ENCODE data around the gene LZTR1. TPM values are rescaled to one million over a fixed set of nuclear protein-coding genes. Genes with fewer than 3 reads are reported as not detected.

Gene LZTR1
- total and polyA plus RNA-seq, 2 experiments from 2014 or later = 41.3 to 50.4 TPM

- Histone ChIP-seq H3K27ac (no peak overlapping the region), H3K9me3 (ENCODE audit: low read depth) (no peaks in the 10 kb centered on the region), H3K4me1 (ENCODE audit: insufficient read depth) (no peaks in the 10 kb centered on the region), H3K9me2 (replicated peaks; ENCODE audit: insufficient read depth) (no peaks in the 10 kb centered on the region), H3K79me2 (no peaks in the 10 kb centered on the region), H4K20me1 (ENCODE audit: insufficient read depth, poor library complexity, severe bottlenecking) (no peaks in the 10 kb centered on the region), H3K4me3 (no peak overlapping the region), H3K4me2 (no peak overlapping the region), H3K36me3 (replicated peaks; ENCODE audit: insufficient read depth, low read depth) (no peaks in the 10 kb centered on the region), H2AFZ (no peak overlapping the region), H3K27me3 (no peaks in the 10 kb centered on the region)
- 92% methylated on average over 21 of the region's 21 CpGs for WGBS (ENCODE audit: low lambda C conversion rate, missing lambda C conversion rate)
- DNase-seq (ENCODE audit: low spot score) = no peak
- no peak for TF ChIP-seq EZH2 (IDR thresholded peaks at IDR 0.05; ENCODE audit: borderline replicate concordance)
Measured at GRCh38 chr22:20992456-20993303, 10.6 kb downstream of the LZTR1 start.

DNA sequence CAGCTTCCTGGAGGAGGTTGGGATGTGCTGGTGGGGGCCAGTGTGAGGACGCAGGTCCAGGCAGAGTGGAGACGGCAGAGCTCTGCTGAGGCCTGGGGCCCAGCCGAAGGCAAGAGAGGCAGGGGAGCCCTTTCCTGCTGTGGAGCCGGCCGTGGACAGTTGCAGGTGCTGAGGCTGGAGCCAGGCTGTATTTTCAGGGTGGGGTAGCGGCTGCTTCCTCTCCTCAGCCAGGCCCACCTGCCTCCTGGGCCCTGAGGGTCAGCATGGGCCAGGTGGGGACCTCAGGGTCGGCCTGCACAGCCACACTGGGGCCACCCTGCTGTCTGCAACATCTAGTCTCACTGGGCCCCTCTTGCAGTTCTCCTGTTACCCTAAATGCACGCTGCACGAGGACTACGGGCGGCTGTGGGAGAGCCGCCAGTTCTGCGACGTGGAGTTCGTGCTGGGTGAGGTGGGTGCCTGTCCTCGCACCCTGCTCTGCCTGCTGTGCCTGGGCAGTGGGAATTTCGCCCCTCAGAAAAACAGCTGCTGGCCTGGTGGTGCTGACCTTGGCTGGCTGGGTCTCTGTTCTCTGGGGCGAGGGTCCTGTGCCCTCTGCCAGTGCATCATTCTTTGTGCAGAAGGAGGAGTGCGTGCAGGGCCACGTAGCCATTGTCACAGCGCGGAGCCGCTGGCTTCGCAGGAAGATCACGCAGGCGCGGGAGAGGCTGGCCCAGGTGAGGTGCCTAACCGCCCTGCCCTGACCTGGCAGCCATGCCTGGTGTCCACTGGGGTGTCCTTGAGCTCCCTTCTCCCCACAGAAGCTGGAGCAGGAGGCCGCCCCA lies 11.4 kb downstream of the LZTR1 start:
- Histone ChIP-seq H3K79me2 (no peaks in the 10 kb centered on the region), H3K36me3 (replicated peaks; ENCODE audit: insufficient read depth, low read depth) (no peaks in the 10 kb centered on the region), H4K20me1 (ENCODE audit: insufficient read depth, poor library complexity, severe bottlenecking) (no peaks in the 10 kb centered on the region), H2AFZ (no peak overlapping the region), H3K27me3 (no peaks in the 10 kb centered on the region), H3K4me3 (no peak overlapping the region), H3K4me1 (ENCODE audit: insufficient read depth) (no peaks in the 10 kb centered on the region), H3K4me2 (no peak overlapping the region), H3K9me2 (replicated peaks; ENCODE audit: insufficient read depth) (no peaks in the 10 kb centered on the region), H3K27ac (no peak overlapping the region), H3K9me3 (ENCODE audit: low read depth) (no peaks in the 10 kb centered on the region)
- DNase-seq (ENCODE audit: low spot score) = no peak
- WGBS (ENCODE audit: low lambda C conversion rate, missing lambda C conversion rate) = 97% methylated on average over 29 of the region's 29 CpGs
- TF ChIP-seq EZH2 (IDR thresholded peaks at IDR 0.05; ENCODE audit: borderline replicate concordance) = no peak
- TF ChIP-seq EZH2phosphoT487 (IDR thresholded peaks at IDR 0.05; ENCODE audit: low read depth, severe bottlenecking, unreplicated experiment) = no peak
- no peak for TF ChIP-seq CTCF (IDR thresholded peaks at IDR 0.05; ENCODE audit: poor library complexity)

DNA sequence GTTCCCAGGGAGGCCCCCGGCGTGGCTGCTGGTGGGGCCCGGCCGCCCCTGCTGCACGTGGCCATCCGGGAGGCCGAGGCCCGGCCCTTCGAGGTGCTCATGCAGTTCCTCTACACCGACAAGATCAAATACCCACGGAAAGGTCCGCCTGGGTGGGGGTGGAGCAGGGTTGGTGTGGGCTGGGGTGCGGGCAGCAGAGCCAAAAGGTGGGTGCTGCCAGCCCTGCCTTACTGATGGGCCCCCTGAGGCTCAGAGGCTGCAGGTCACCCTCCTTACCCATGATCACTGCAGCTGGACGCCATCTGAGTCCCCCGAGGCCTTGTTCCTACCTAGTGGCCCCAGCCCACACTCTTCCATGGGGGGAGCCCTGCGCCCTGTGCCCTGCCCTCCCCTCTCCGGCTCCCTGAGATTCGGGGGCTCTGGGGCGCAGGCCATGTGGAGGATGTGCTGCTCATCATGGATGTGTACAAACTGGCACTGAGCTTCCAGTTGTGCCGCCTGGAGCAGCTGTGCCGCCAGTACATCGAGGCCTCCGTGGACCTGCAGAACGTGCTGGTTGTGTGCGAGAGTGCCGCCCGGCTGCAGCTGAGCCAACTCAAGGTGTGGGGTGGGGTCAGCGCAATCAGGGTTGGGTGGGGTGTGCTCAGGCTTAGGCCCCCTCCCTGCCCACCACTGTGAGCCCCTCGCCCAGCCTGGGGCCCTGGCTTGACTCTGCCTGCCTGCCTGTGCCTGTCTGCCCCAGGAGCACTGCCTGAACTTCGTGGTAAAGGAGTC lies 12.2 kb downstream of the LZTR1 start:
- no peaks in the 10 kb centered on the region for H3K9me3 ChIP-seq (ENCODE audit: low read depth)
- H3K4me3 ChIP-seq = no peak overlapping the region
- H3K4me2 ChIP-seq = no peak overlapping the region
- 93% methylated on average over 25 of the region's 30 CpGs for WGBS (ENCODE audit: low lambda C conversion rate, missing lambda C conversion rate)
- H3K27ac ChIP-seq = no peak overlapping the region
- TF ChIP-seq CTCF (IDR thresholded peaks at IDR 0.05; ENCODE audit: poor library complexity) = no peak
- no peak for TF ChIP-seq EZH2phosphoT487 (IDR thresholded peaks at IDR 0.05; ENCODE audit: low read depth, severe bottlenecking, unreplicated experiment)
- TF ChIP-seq EZH2 (IDR thresholded peaks at IDR 0.05; ENCODE audit: borderline replicate concordance) = no peak
- no peak for DNase-seq (ENCODE audit: low spot score)
- no peak overlapping the region for H2AFZ ChIP-seq
- H3K79me2 ChIP-seq = no peaks in the 10 kb centered on the region
- no peaks in the 10 kb centered on the region for H3K9me2 ChIP-seq (replicated peaks; ENCODE audit: insufficient read depth)
- no peaks in the 10 kb centered on the region for H3K36me3 ChIP-seq (replicated peaks; ENCODE audit: insufficient read depth, low read depth)
- H3K4me1 ChIP-seq (ENCODE audit: insufficient read depth) = no peaks in the 10 kb centered on the region
- no peaks in the 10 kb centered on the region for H4K20me1 ChIP-seq (ENCODE audit: insufficient read depth, poor library complexity, severe bottlenecking)
- H3K27me3 ChIP-seq = no peaks in the 10 kb centered on the region

All from hepatocyte (in vitro differentiated cells).